Ammon's horn (tissue), 1 donor: Measurements from ENCODE around the gene APOE.
"Not testable (repeated sequence)": the region's sequence is repeated elsewhere in the genome, so short reads cannot be mapped to it uniquely, and the experiment has no call there.

ENCODE experiments used
- DNase-seq: peaks from one replicate; pipeline ENCODE4 v3.0.0-alpha.2; 2016; ENCODE audit warnings: low spot score

The APOE gene

GRCh38 chr19:44884566-44884965, 21.0 kb upstream of the APOE start:
- DNase-seq, result no peak

- no peak for DNase-seq
Measured at GRCh38 chr19:44886141-44886540, 19.5 kb upstream of the APOE start.

GRCh38 chr19:44887648-44888047, 17.9 kb upstream of the APOE start:
- DNase-seq, result no peak

GRCh38 chr19:44888335-44888734, 17.3 kb upstream of the APOE start:
- not testable (repeated sequence) for DNase-seq

GRCh38 chr19:44889830-44890365, 15.7 kb upstream of the APOE start:
- no peak for DNase-seq

- DNase-seq, result peak; percentile 100
Measured at GRCh38 chr19:44890366-44891015, 15.1 kb upstream of the APOE start.

- no peak for DNase-seq
Measured at GRCh38 chr19:44891016-44891882, 14.3 kb upstream of the APOE start, which contains the start of gene TOMM40. TSS of gene TOMM40 (plus strand) at chr19:44891254. CDS start at chr19:44891416, 162 bp downstream.

- no peak for DNase-seq
Measured at GRCh38 chr19:44892932-44893331, 12.7 kb upstream of the APOE start.

- DNase-seq, result no peak
Measured at GRCh38 chr19:44893332-44894051, 12.1 kb upstream of the APOE start.

- DNase-seq, result no peak
Measured at GRCh38 chr19:44894052-44894400, 11.6 kb upstream of the APOE start.

- DNase-seq, result no peak
Measured at GRCh38 chr19:44894946-44895345, 10.7 kb upstream of the APOE start.

- no peak for DNase-seq
Measured at GRCh38 chr19:44897835-44898234, 7.8 kb upstream of the APOE start.

- no peak for DNase-seq
Measured at GRCh38 chr19:44900328-44901244, 5.0 kb upstream of the APOE start.

- DNase-seq, result no peak
Measured at GRCh38 chr19:44903216-44903601, 2.4 kb upstream of the APOE start.

GRCh38 chr19:44903602-44904425, 1.8 kb upstream of the APOE start:
- peak; percentile 67 for DNase-seq

- DNase-seq, result no peak
Measured at GRCh38 chr19:44904426-44904994, 1.1 kb upstream of the APOE start.

GRCh38 chr19:44907613-44908012, 2.0 kb downstream of the APOE start:
- no peak for DNase-seq

GRCh38 chr19:44908074-44908835, 2.7 kb downstream of the APOE start:
- DNase-seq, result no peak

GRCh38 chr19:44908836-44909261, 3.3 kb downstream of the APOE start:
- DNase-seq, result no peak
